Ectodermal cell (in vitro differentiated cells): Measurements from ENCODE around the gene SERTAD3.

Experiments
- H3K27ac ChIP-seq: 2 replicates; pipeline ENCODE4 v1.7.0; 2013; ENCODE audit warnings: mild to moderate bottlenecking, low read depth, low read length; ENCODE audit not compliant: insufficient read depth, poor library complexity, severe bottlenecking
- H3K27me3 ChIP-seq: 2 replicates; pipeline ENCODE4 v1.7.0; 2013; ENCODE audit warnings: mild to moderate bottlenecking, low read length; ENCODE audit not compliant: insufficient read depth, control insufficient read depth, poor library complexity, severe bottlenecking
- H3K36me3 ChIP-seq: one replicate; pipeline ENCODE4 v1.7.0; 2013; ENCODE audit warnings: low read length; ENCODE audit not compliant: control insufficient read depth, insufficient read depth
- H3K4me1 ChIP-seq: one replicate; pipeline ENCODE4 v1.7.0; 2013; ENCODE audit warnings: low read length; ENCODE audit not compliant: control insufficient read depth, insufficient read depth
- H3K4me3 ChIP-seq: 2 replicates; pipeline ENCODE4 v1.7.0; 2013; ENCODE audit warnings: low read depth, low read length, control low read depth; ENCODE audit not compliant: insufficient read depth
- H3K9me3 ChIP-seq: 2 replicates; pipeline ENCODE4 v1.7.0; 2013; ENCODE audit warnings: mild to moderate bottlenecking, low read length, moderate library complexity; ENCODE audit not compliant: control insufficient read depth
- WGBS, 2 experiments: methylation state at CpG; one replicate each; pipeline ENCODE4 v1.1.7; 2013; ENCODE audit warnings: missing lambda C conversion rate in 2 of 2; 5-methylcytosine and 5-hydroxymethylcytosine counted together

The SERTAD3 gene

DNA sequence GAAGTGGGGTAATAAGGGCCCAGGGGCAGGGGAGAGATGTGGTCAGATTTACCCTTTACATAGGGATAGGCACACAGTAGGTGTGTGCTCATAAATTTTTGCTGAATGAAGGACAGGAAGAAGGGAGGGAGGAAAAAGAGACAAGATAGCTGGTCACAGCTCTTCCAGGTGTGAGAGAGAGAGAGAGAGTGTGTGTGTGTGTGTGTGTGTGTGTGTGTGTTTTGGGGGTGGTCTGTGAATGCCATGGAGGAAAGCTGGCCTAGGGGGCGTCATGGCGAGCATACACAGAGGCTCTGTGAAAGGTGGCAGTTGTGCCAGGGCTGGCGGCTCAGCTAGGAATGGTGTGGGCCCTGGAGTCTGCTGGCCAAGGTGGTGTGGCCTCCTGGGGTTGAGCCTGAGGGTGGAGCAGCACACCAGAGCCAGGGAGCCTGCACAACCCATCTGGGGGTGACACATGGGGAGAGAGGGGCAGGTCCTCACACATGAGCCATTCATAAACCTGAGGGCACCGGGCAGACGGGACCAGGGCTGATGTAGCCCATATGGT, 25.0 kb downstream of the SERTAD3 start:
- 83 to 88% methylated on average over 5 of the region's 5 CpGs for WGBS, 2 experiments

DNA sequence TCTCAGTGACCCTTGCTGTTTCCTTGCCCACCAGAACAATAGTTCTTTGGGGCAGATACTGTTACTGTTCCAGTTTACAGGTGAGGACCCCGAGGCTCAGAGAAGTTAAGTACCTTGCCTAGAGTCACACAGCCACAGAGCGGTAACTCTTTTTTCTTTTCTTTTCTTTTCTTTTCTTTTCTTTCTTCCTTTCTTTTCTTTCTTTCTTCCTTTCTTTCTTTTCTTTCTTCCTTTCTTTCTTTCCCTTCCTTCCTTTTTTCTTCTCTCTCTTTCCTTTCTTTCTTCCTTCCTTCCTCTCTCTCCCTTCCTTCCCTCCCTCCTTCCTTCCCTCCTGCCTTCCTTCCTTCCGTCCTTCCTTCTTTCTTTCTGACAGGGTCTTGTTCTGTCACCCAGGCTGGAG, 26.1 kb downstream of the SERTAD3 start:
- no peaks in the 10 kb centered on the region for H3K9me3 ChIP-seq
- H3K4me3 ChIP-seq = no peak overlapping the region

More for the DNA sequence above, 25.0 kb downstream of the SERTAD3 start:
- H3K36me3 ChIP-seq = no peaks in the 10 kb centered on the region
- H3K27me3 ChIP-seq = no peaks in the 10 kb centered on the region
- H3K4me3 ChIP-seq = no peak overlapping the region
- peaks cover 24% of the 10 kb centered on the region for H3K4me1 ChIP-seq
- H3K27ac ChIP-seq = no peak overlapping the region
- H3K9me3 ChIP-seq = no peaks in the 10 kb centered on the region

DNA sequence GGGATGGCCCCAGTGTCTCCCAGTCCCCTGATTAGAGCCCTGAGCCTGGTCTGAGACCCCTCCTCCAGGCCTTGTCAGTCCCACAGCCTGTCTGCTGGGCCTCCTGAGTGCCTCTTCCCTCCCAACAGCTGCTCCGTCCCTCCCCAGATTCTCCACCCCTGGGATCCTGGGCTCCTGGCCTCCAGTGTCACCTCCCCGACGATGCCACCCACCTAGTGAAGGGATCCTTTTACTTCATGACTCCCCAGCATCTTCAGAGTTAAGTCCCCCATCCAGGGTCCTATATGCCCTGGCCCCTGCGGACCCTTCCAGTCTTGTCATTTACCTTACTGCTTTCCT, 26.5 kb downstream of the SERTAD3 start:
- WGBS, 2 experiments = 80 to 83% methylated on average over 4 of the region's 4 CpGs
- H3K27me3 ChIP-seq = no peaks in the 10 kb centered on the region
- peaks cover 23% of the 10 kb centered on the region for H3K4me1 ChIP-seq
- H3K4me3 ChIP-seq = no peak overlapping the region
- H3K27ac ChIP-seq = no peak overlapping the region
- H3K36me3 ChIP-seq = no peaks in the 10 kb centered on the region
- H3K9me3 ChIP-seq = no peaks in the 10 kb centered on the region

More for the DNA sequence above, 26.1 kb downstream of the SERTAD3 start:
- Histone ChIP-seq H3K36me3 (no peaks in the 10 kb centered on the region), H3K27me3 (no peaks in the 10 kb centered on the region), H3K4me1 (peaks cover 23% of the 10 kb centered on the region), H3K27ac (no peak overlapping the region)
- WGBS, 2 experiments = 90 to 93% methylated on average over 3 of the region's 3 CpGs

GRCh38 chr19:40416918-40417642, 27.1 kb downstream of the SERTAD3 start:
- Histone ChIP-seq H3K27ac (no peak overlapping the region), H3K4me1 (peaks cover 23% of the 10 kb centered on the region), H3K9me3 (no peaks in the 10 kb centered on the region), H3K4me3 (no peak overlapping the region), H3K36me3 (no peaks in the 10 kb centered on the region), H3K27me3 (no peaks in the 10 kb centered on the region)
- 78 to 82% methylated on average over 16 of the region's 16 CpGs for WGBS, 2 experiments

- Histone ChIP-seq H3K27me3 (no peaks in the 10 kb centered on the region), H3K9me3 (no peaks in the 10 kb centered on the region), H3K27ac (no peak overlapping the region), H3K36me3 (no peaks in the 10 kb centered on the region), H3K4me1 (peaks cover 16% of the 10 kb centered on the region), H3K4me3 (no peak overlapping the region)
- WGBS, 2 experiments = 96% methylated on average over 2 of the region's 2 CpGs
These were observed 28.4 kb downstream of the SERTAD3 start for GRCh38 chr19:40415768-40416167.

- H3K4me3 ChIP-seq = no peak overlapping the region
- no peaks in the 10 kb centered on the region for H3K9me3 ChIP-seq
- no peaks in the 10 kb centered on the region for H3K27me3 ChIP-seq
- peaks cover 22% of the 10 kb centered on the region for H3K4me1 ChIP-seq
- 81 to 87% methylated on average over 21 of the region's 21 CpGs for WGBS, 2 experiments
- no peak overlapping the region for H3K27ac ChIP-seq
- no peaks in the 10 kb centered on the region for H3K36me3 ChIP-seq
These were observed 29.3 kb downstream of the SERTAD3 start for GRCh38 chr19:40414542-40415535.

GRCh38 chr19:40413291-40413845, 30.8 kb downstream of the SERTAD3 start, which contains the start of gene PRX:
Gene PRX, minus strand, starts transcription at chr19:40413378. Its CDS starts 5,446 bp downstream, at chr19:40407932.
- no peaks in the 10 kb centered on the region for H3K27me3 ChIP-seq
- peak within 1 kb of the TSS; percentile 27 for H3K27ac ChIP-seq
- 31 to 32% methylated on average over 17 to 18 of the region's 18 CpGs for WGBS, 2 experiments
- no peaks in the 10 kb centered on the region for H3K36me3 ChIP-seq
- H3K9me3 ChIP-seq = no peaks in the 10 kb centered on the region
- H3K4me3 ChIP-seq = no peak within 1 kb of the TSS
- H3K4me1 ChIP-seq = peaks cover 24% of the 10 kb centered on the region

GRCh38 chr19:40412866-40413265, 31.3 kb downstream of the SERTAD3 start:
- Histone ChIP-seq H3K27ac (peak overlapping the region; percentile 27), H3K27me3 (no peaks in the 10 kb centered on the region), H3K4me3 (no peak overlapping the region), H3K9me3 (no peaks in the 10 kb centered on the region), H3K4me1 (peaks cover 24% of the 10 kb centered on the region), H3K36me3 (no peaks in the 10 kb centered on the region)
- WGBS, 2 experiments = 71 to 79% methylated on average over 4 of the region's 4 CpGs

GRCh38 chr19:40411958-40412499, 32.1 kb downstream of the SERTAD3 start:
- Histone ChIP-seq H3K4me3 (no peak overlapping the region), H3K9me3 (no peaks in the 10 kb centered on the region), H3K4me1 (peaks cover 17% of the 10 kb centered on the region), H3K27me3 (no peaks in the 10 kb centered on the region), H3K36me3 (no peaks in the 10 kb centered on the region), H3K27ac (no peak overlapping the region)
- WGBS, 2 experiments = 67 to 70% methylated on average over 8 of the region's 8 CpGs
